OCI-LY7 (cell line): ENCODE data around the gene RRH.

Source experiments
- EZH2phosphoT487 ChIP-seq: fragments of 200-600 bp; sonication (generic); IDR thresholded peaks from 2 replicates; pipeline ENCODE4 v1.6.1; 2018; ENCODE audit warnings: low read depth, borderline replicate concordance, mild to moderate bottlenecking, mixed run types, antibody characterized with exemption, low read length, moderate library complexity, mixed read lengths
- TF ChIP-seq, protein P1 (sequence below): fragments of 200-600 bp; sonication (generic); conservative IDR thresholded peaks from 2 replicates; pipeline ENCODE4 v1.5.1; 2014; ENCODE audit warnings: mild to moderate bottlenecking, antibody characterized with exemption, low read length, moderate library complexity, mixed read lengths

DNA sequence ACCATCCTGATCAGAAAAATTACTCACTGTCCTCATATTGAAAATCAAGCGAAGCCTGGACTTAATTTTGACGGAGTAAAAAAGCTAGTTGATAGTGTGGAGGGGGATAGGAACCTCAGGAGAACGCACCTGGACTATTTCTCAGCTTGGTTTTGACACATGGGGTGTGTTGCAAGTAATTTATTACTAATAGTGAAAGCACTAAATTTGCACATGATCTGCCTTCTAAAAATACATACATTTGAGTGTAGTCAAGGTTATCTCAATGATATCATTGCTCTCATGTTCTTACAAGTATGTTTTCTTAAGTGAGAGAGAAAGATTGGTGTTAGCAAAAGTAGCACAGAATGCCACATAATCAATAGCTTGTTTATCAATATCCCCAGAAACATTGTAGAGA is 49.6 kb downstream of the RRH start:
- TF ChIP-seq, protein P1, sequence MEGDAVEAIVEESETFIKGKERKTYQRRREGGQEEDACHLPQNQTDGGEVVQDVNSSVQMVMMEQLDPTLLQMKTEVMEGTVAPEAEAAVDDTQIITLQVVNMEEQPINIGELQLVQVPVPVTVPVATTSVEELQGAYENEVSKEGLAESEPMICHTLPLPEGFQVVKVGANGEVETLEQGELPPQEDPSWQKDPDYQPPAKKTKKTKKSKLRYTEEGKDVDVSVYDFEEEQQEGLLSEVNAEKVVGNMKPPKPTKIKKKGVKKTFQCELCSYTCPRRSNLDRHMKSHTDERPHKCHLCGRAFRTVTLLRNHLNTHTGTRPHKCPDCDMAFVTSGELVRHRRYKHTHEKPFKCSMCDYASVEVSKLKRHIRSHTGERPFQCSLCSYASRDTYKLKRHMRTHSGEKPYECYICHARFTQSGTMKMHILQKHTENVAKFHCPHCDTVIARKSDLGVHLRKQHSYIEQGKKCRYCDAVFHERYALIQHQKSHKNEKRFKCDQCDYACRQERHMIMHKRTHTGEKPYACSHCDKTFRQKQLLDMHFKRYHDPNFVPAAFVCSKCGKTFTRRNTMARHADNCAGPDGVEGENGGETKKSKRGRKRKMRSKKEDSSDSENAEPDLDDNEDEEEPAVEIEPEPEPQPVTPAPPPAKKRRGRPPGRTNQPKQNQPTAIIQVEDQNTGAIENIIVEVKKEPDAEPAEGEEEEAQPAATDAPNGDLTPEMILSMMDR: no peak
- no peak for TF ChIP-seq EZH2phosphoT487
